Esophagus squamous epithelium (tissue), 4 donors: ENCODE data around the gene BCL2.

ENCODE experiments used
- CTCF ChIP-seq, 6 experiments: fragments of 450-650 bp in 4 of 6; fragments of 200-600 bp in 2 of 6; sonication (generic) in 2 of 6; IDR thresholded peaks; one replicate each; pipeline ENCODE4 v1.5.1; 2016 to 2019; ENCODE audit warnings: antibody characterized with exemption in 6 of 6, mild to moderate bottlenecking in 4 of 6, moderate library complexity in 4 of 6
- POLR2A ChIP-seq, 4 donors: fragments of 450-650 bp; IDR thresholded peaks; one replicate each; pipeline ENCODE4 v1.6.1; 2017; ENCODE audit warnings: antibody characterized with exemption in 4 of 4, mild to moderate bottlenecking in 4 of 4, moderate library complexity in 3 of 4

GRCh38 chr18:63346480-63347183, 27.1 kb upstream of the BCL2 start:
- TF ChIP-seq CTCF (IDR thresholded peaks at IDR 0.05) (no peak), POLR2A (IDR thresholded peaks at IDR 0.05) (no peak)
